ENCODE results near the gene DCDC2.
"Not testable (repeated sequence)": the region's sequence is repeated elsewhere in the genome, so short reads cannot be mapped to it uniquely, and the experiment has no call there.

Gene DCDC2

GRCh38 chr6:24322924-24323323 lies 34.9 kb downstream of the DCDC2 start:
- Histone ChIP-seq H3K9ac (no peak overlapping the region), H4K20me1 (ENCODE audit: insufficient read depth) (no peaks in the 10 kb centered on the region), H3K27me3 (ENCODE audit: insufficient read depth, low read depth) (no peaks in the 10 kb centered on the region), H3K79me2 (ENCODE audit: insufficient read depth, low read depth) (no peaks in the 10 kb centered on the region), H3K4me3 (IDR thresholded peaks at IDR 0.05; ENCODE audit: insufficient read depth, low read depth, low read length) (no peak overlapping the region), H3K36me3 (ENCODE audit: insufficient read depth) (no peaks in the 10 kb centered on the region), H3K4me2 (no peak overlapping the region), H2AFZ (ENCODE audit: low read depth) (no peak overlapping the region), H3K4me1 (ENCODE audit: low read depth, poor library complexity, severe bottlenecking) (no peaks in the 10 kb centered on the region), H3K27ac (no peak overlapping the region)
- TF ChIP-seq, protein P1, sequence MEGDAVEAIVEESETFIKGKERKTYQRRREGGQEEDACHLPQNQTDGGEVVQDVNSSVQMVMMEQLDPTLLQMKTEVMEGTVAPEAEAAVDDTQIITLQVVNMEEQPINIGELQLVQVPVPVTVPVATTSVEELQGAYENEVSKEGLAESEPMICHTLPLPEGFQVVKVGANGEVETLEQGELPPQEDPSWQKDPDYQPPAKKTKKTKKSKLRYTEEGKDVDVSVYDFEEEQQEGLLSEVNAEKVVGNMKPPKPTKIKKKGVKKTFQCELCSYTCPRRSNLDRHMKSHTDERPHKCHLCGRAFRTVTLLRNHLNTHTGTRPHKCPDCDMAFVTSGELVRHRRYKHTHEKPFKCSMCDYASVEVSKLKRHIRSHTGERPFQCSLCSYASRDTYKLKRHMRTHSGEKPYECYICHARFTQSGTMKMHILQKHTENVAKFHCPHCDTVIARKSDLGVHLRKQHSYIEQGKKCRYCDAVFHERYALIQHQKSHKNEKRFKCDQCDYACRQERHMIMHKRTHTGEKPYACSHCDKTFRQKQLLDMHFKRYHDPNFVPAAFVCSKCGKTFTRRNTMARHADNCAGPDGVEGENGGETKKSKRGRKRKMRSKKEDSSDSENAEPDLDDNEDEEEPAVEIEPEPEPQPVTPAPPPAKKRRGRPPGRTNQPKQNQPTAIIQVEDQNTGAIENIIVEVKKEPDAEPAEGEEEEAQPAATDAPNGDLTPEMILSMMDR (conservative IDR thresholded peaks at IDR 0.05; ENCODE audit: low read depth, low read length): no peak

DNA sequence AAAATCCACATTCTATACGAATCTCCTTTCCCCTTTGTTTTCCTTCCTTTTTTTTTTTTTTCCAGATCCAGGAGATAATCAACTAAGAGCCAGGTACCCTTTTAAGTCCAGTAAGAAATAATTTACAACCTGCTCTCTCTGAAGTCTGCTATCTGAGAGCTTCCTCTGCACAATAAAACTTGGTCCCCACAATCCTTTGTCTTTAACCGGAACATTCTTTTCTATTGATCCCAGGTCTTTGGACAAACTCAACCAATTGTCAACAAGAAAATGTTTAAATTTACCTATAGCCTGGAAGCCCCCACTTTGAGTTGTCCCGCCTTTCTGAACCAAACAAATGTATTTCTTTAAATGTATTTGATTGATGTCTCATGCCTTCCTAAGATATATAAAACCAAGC lies 35.4 kb downstream of the DCDC2 start:
- not testable (repeated sequence) for H3K27me3 ChIP-seq (ENCODE audit: insufficient read depth, low read depth); H2AFZ ChIP-seq (ENCODE audit: low read depth); H3K9ac ChIP-seq; H3K36me3 ChIP-seq (ENCODE audit: insufficient read depth); H3K4me1 ChIP-seq (ENCODE audit: low read depth, poor library complexity, severe bottlenecking); H3K4me3 ChIP-seq (IDR thresholded peaks at IDR 0.05; ENCODE audit: insufficient read depth, low read depth, low read length); H3K27ac ChIP-seq; H4K20me1 ChIP-seq (ENCODE audit: insufficient read depth); H3K4me2 ChIP-seq; H3K79me2 ChIP-seq (ENCODE audit: insufficient read depth, low read depth)

- Histone ChIP-seq H2AFZ (ENCODE audit: low read depth) (no peak overlapping the region), H3K79me2 (ENCODE audit: insufficient read depth, low read depth) (no peaks in the 10 kb centered on the region), H3K4me2 (no peak overlapping the region), H3K4me1 (ENCODE audit: low read depth, poor library complexity, severe bottlenecking) (no peaks in the 10 kb centered on the region), H3K36me3 (ENCODE audit: insufficient read depth) (no peaks in the 10 kb centered on the region), H3K27me3 (ENCODE audit: insufficient read depth, low read depth) (no peaks in the 10 kb centered on the region), H3K9ac (no peak overlapping the region), H3K4me3 (IDR thresholded peaks at IDR 0.05; ENCODE audit: insufficient read depth, low read depth, low read length) (no peak overlapping the region), H4K20me1 (ENCODE audit: insufficient read depth) (no peaks in the 10 kb centered on the region), H3K27ac (no peak overlapping the region)
- TF ChIP-seq, protein P1 (conservative IDR thresholded peaks at IDR 0.05; ENCODE audit: low read depth, low read length): no peak
Measured at GRCh38 chr6:24321538-24322162, 36.2 kb downstream of the DCDC2 start.

GRCh38 chr6:24313251-24314141 lies 44.4 kb downstream of the DCDC2 start:
- no peak overlapping the region for H3K9ac ChIP-seq
- TF ChIP-seq, protein P1 (conservative IDR thresholded peaks at IDR 0.05; ENCODE audit: low read depth, low read length): no peak
- H2AFZ ChIP-seq (ENCODE audit: low read depth): no peak overlapping the region
- no peaks in the 10 kb centered on the region for H3K27me3 ChIP-seq (ENCODE audit: insufficient read depth, low read depth)
- no peaks in the 10 kb centered on the region for H3K79me2 ChIP-seq (ENCODE audit: insufficient read depth, low read depth)
- H3K27ac ChIP-seq: no peak overlapping the region
- H4K20me1 ChIP-seq (ENCODE audit: insufficient read depth): no peaks in the 10 kb centered on the region
- H3K4me1 ChIP-seq (ENCODE audit: low read depth, poor library complexity, severe bottlenecking): no peaks in the 10 kb centered on the region
- H3K36me3 ChIP-seq (ENCODE audit: insufficient read depth): no peaks in the 10 kb centered on the region
- no peak overlapping the region for H3K4me3 ChIP-seq (IDR thresholded peaks at IDR 0.05; ENCODE audit: insufficient read depth, low read depth, low read length)
- no peak overlapping the region for H3K4me2 ChIP-seq

GRCh38 chr6:24311775-24312174 lies 46.1 kb downstream of the DCDC2 start:
- not testable (repeated sequence) for H3K79me2 ChIP-seq (ENCODE audit: insufficient read depth, low read depth); H3K4me3 ChIP-seq (IDR thresholded peaks at IDR 0.05; ENCODE audit: insufficient read depth, low read depth, low read length); H2AFZ ChIP-seq (ENCODE audit: low read depth); H4K20me1 ChIP-seq (ENCODE audit: insufficient read depth); H3K9ac ChIP-seq; H3K4me1 ChIP-seq (ENCODE audit: low read depth, poor library complexity, severe bottlenecking); H3K4me2 ChIP-seq; H3K27ac ChIP-seq; H3K27me3 ChIP-seq (ENCODE audit: insufficient read depth, low read depth); H3K36me3 ChIP-seq (ENCODE audit: insufficient read depth)

All from KMS-11 (cell line).